NCI-H526 (cell line): ENCODE data around the gene DIRAS1.
"Not testable (repeated sequence)": the region's sequence is repeated elsewhere in the genome, so short reads cannot be mapped to it uniquely, and the experiment has no call there.

Source experiments
- DNase-seq, 2 experiments: peaks; one replicate each; lab custom pipeline; 2025; lab: John Stamatoyannopoulos, UW

The DIRAS1 gene

GRCh38 chr19:2726904-2727639, 5.9 kb upstream of the DIRAS1 start:
- no peak for DNase-seq

- no peak for DNase-seq
Measured at GRCh38 chr19:2726160-2726855, 5.1 kb upstream of the DIRAS1 start.

- no peak for DNase-seq
Measured at GRCh38 chr19:2724148-2724557, 3.0 kb upstream of the DIRAS1 start.

- no peak for DNase-seq
Measured at GRCh38 chr19:2723747-2724146, 2.6 kb upstream of the DIRAS1 start.

- DNase-seq = no peak
Measured at GRCh38 chr19:2723345-2723715, 2.2 kb upstream of the DIRAS1 start.

- DNase-seq = no peak
Measured at GRCh38 chr19:2722541-2723344, 1.6 kb upstream of the DIRAS1 start.

- DNase-seq = no peak
Measured at GRCh38 chr19:2721570-2722540, 683 bp upstream of the DIRAS1 start.

GRCh38 chr19:2719920-2720776, 1.0 kb downstream of the DIRAS1 start:
- peak in 1 of 2 experiments; percentile 19 for DNase-seq

GRCh38 chr19:2719232-2719735, 1.9 kb downstream of the DIRAS1 start:
- no peak for DNase-seq

- no peak for DNase-seq
Measured at GRCh38 chr19:2717638-2718541, 3.3 kb downstream of the DIRAS1 start.

GRCh38 chr19:2716722-2717637, 4.2 kb downstream of the DIRAS1 start:
- DNase-seq = no peak

GRCh38 chr19:2716275-2716650, 4.9 kb downstream of the DIRAS1 start:
- no peak for DNase-seq

GRCh38 chr19:2715470-2716274, 5.5 kb downstream of the DIRAS1 start:
- no peak for DNase-seq

- no peak for DNase-seq
Measured at GRCh38 chr19:2714531-2715269, 6.5 kb downstream of the DIRAS1 start.

GRCh38 chr19:2714102-2714501, 7.1 kb downstream of the DIRAS1 start:
- DNase-seq = not testable (repeated sequence)

GRCh38 chr19:2713170-2713569, 8.0 kb downstream of the DIRAS1 start:
- DNase-seq = not testable (repeated sequence)

GRCh38 chr19:2711875-2712205, 9.3 kb downstream of the DIRAS1 start:
- no peak for DNase-seq
